Caco-2 (cell line): Measurements from ENCODE around the gene CPT1B. TPM values are rescaled to one million over a fixed set of nuclear protein-coding genes. Genes with fewer than 3 reads are reported as not detected.

Experiments
- BruUV-seq: library from RNA; stranded (reverse); fragments of 400-500 nt; replicated peaks from 2 replicates; lab custom pipeline; 2021; lab: Mats Ljungman, UMichigan
- CTCF ChIA-PET: fragments of 300-600 bp; sonication (Branson Sonifier 250); formaldehyde crosslinking; loops from one replicate; lab custom pipeline; 2022; ENCODE audit warnings: antibody characterized with exemption; lab: Charles Lee
- POLR2A ChIA-PET: fragments of 300-600 bp; sonication (Branson Sonifier 250); formaldehyde crosslinking; loops from one replicate; lab custom pipeline; 2022; ENCODE audit warnings: antibody characterized with exemption; lab: Charles Lee
- DNase-seq, 2 experiments: peaks; one replicate each; pipeline versions ENCODE4 v3.0.0 to v3.0.0-alpha.2; 2020 to 2022
- H3K27me3 ChIP-seq: replicated peaks from 2 replicates; pipeline ENCODE4 v1.6.0; 2011; ENCODE audit warnings: low read length; ENCODE audit not compliant: control insufficient read depth, insufficient read depth
- H3K36me3 ChIP-seq: 2 replicates; pipeline ENCODE4 v1.5.1; 2011; ENCODE audit warnings: low read length; ENCODE audit not compliant: control insufficient read depth, insufficient read depth
- H3K4me1 ChIP-seq: fragments of 250-450 bp; sonication (Bioruptor Pico); 2 replicates; pipeline ENCODE4 v1.5.1; 2020; ENCODE audit warnings: mild to moderate bottlenecking
- H3K4me3 ChIP-seq: 2 replicates; pipeline ENCODE4 v1.5.1; 2011; ENCODE audit warnings: low read depth, mild to moderate bottlenecking, control low read depth, low read length
- H3K9me3 ChIP-seq: fragments of 250-450 bp; sonication (Bioruptor Pico); 2 replicates; pipeline ENCODE4 v1.5.1; 2020; ENCODE audit warnings: mild to moderate bottlenecking, moderate library complexity
- H3K27ac Mint-ChIP-seq: one replicate; pipeline ENCODE4 v1.8.0; 2022; ENCODE audit warnings: mixed read lengths; ENCODE audit not compliant: unreplicated experiment
- H3K27me3 Mint-ChIP-seq: one replicate; pipeline ENCODE4 v1.8.0; 2022; ENCODE audit warnings: mixed read lengths; ENCODE audit not compliant: insufficient read depth, unreplicated experiment
- H3K36me3 Mint-ChIP-seq: one replicate; pipeline ENCODE4 v1.8.0; 2022; ENCODE audit warnings: mild to moderate bottlenecking, mixed read lengths; ENCODE audit not compliant: insufficient read depth, unreplicated experiment
- H3K4me1 Mint-ChIP-seq: one replicate; pipeline ENCODE4 v1.8.0; 2022; ENCODE audit warnings: low read depth, mixed read lengths; ENCODE audit not compliant: unreplicated experiment
- H3K4me3 Mint-ChIP-seq: one replicate; pipeline ENCODE4 v1.8.0; 2022; ENCODE audit warnings: mild to moderate bottlenecking, moderate library complexity, mixed read lengths; ENCODE audit not compliant: unreplicated experiment
- H3K9me3 Mint-ChIP-seq: one replicate; pipeline ENCODE4 v1.8.0; 2022; ENCODE audit warnings: mixed read lengths; ENCODE audit not compliant: unreplicated experiment
- CTCF ChIP-seq, 2 experiments: fragments of 200-600 bp in 1 of 2; IDR thresholded peaks; 1 replicate in 1 of 2; 2 replicates in 1 of 2; pipeline versions ENCODE4 v1.5.1 to v1.8.0; 2011 to 2022; ENCODE audit warnings: antibody characterized with exemption in 1 of 2, control low read depth in 1 of 2, inconsistent platforms in 1 of 2, low read depth in 1 of 2, low read length in 1 of 2, mild to moderate bottlenecking in 1 of 2, moderate library complexity in 1 of 2; ENCODE audit not compliant: insufficient read depth in 1 of 2, severe bottlenecking in 1 of 2, unreplicated experiment in 1 of 2
- intact Hi-C: fragments of 100-400 bp; cut with micrococcal nuclease; formaldehyde crosslinking; loops from one replicate; pipeline ENCODE4 v1.10.0; 2022; ENCODE audit not compliant: unreplicated experiment
- total RNA-seq: library from RNA; stranded (reverse); gene quantifications from 2 replicates; pipeline ENCODE4 v1.2.3, GENCODE V29; 2022

Gene CPT1B
- total RNA-seq, 1 experiment from 2014 or later, result 19.8 TPM

- H3K36me3 ChIP-seq, result no peaks in the 10 kb centered on the region
- peaks cover 14% of the 10 kb centered on the region for H3K4me1 Mint-ChIP-seq
- H3K27me3 ChIP-seq, result no peaks in the 10 kb centered on the region
- BruUV-seq, result no TSS peak
- no peak for TF ChIP-seq CTCF (IDR thresholded peaks at IDR 0.05; ENCODE audit: insufficient read depth in 1 of 2, low read depth in 1 of 2, low read length in 1 of 2, severe bottlenecking in 1 of 2, unreplicated experiment in 1 of 2)
- no peaks in the 10 kb centered on the region for H3K27me3 Mint-ChIP-seq
- no peaks in the 10 kb centered on the region for H3K9me3 ChIP-seq
- no peaks in the 10 kb centered on the region for H3K9me3 Mint-ChIP-seq
- POLR2A ChIA-PET, result no interaction called here
- intact Hi-C loops, result no loop called here
- H3K4me1 ChIP-seq, result no peaks in the 10 kb centered on the region
- no peak overlapping the region for H3K4me3 ChIP-seq
- DNase-seq, result no peak
- no peak overlapping the region for H3K27ac Mint-ChIP-seq
- no peaks in the 10 kb centered on the region for H3K36me3 Mint-ChIP-seq
- H3K4me3 Mint-ChIP-seq, result no peak overlapping the region
- CTCF ChIA-PET, result no interaction called here
Measured at GRCh38 chr22:50560034-50560433, 18.2 kb downstream of the CPT1B start.

- H3K9me3 ChIP-seq, result no peaks in the 10 kb centered on the region
- no peaks in the 10 kb centered on the region for H3K27me3 ChIP-seq
- H3K27me3 Mint-ChIP-seq, result no peaks in the 10 kb centered on the region
- peaks cover 11% of the 10 kb centered on the region for H3K4me1 Mint-ChIP-seq
- ChIA-PET CTCF (interaction anchor here (0.7 kb wide), 1 partner anchor 126 kb away, joined by 8 read pairs; no protein-coding TSS in a partner anchor), POLR2A (no interaction called here)
- H3K9me3 Mint-ChIP-seq, result no peaks in the 10 kb centered on the region
- H3K4me3 ChIP-seq, result no peak overlapping the region
- no peak for DNase-seq
- no peak for TF ChIP-seq CTCF (IDR thresholded peaks at IDR 0.05; ENCODE audit: insufficient read depth in 1 of 2, low read depth in 1 of 2, low read length in 1 of 2, severe bottlenecking in 1 of 2, unreplicated experiment in 1 of 2)
- intact Hi-C loops, result no loop called here
- H3K36me3 Mint-ChIP-seq, result no peaks in the 10 kb centered on the region
- no TSS peak for BruUV-seq
- no peak overlapping the region for H3K27ac Mint-ChIP-seq
- no peak overlapping the region for H3K4me3 Mint-ChIP-seq
- H3K4me1 ChIP-seq, result no peaks in the 10 kb centered on the region
- no peaks in the 10 kb centered on the region for H3K36me3 ChIP-seq
Measured at GRCh38 chr22:50556703-50557102, 21.5 kb downstream of the CPT1B start.

- no peak for DNase-seq
- TF ChIP-seq CTCF (IDR thresholded peaks at IDR 0.05; ENCODE audit: insufficient read depth in 1 of 2, low read depth in 1 of 2, low read length in 1 of 2, severe bottlenecking in 1 of 2, unreplicated experiment in 1 of 2), result no peak
- Histone ChIP-seq H3K9me3 (no peaks in the 10 kb centered on the region), H3K27me3 (no peaks in the 10 kb centered on the region), H3K4me3 (no peak overlapping the region), H3K36me3 (no peaks in the 10 kb centered on the region), H3K4me1 (no peaks in the 10 kb centered on the region)
- Mint-ChIP-seq H3K4me3 (no peak overlapping the region), H3K4me1 (peaks cover 6% of the 10 kb centered on the region), H3K36me3 (no peaks in the 10 kb centered on the region), H3K27ac (no peak overlapping the region), H3K9me3 (no peaks in the 10 kb centered on the region), H3K27me3 (no peaks in the 10 kb centered on the region)
- ChIA-PET CTCF (interaction anchor here (0.7 kb wide), 1 partner anchor 110 kb away, joined by 3 read pairs; no protein-coding TSS in a partner anchor), POLR2A (no interaction called here)
- BruUV-seq, result no TSS peak
- intact Hi-C loops, result no loop called here
Measured at GRCh38 chr22:50553310-50553709, 24.9 kb downstream of the CPT1B start.
